PC-3 (cell line): ENCODE results near the gene TMEM187. TPM values are rescaled to one million over a fixed set of nuclear protein-coding genes. Genes with fewer than 3 reads are reported as not detected.

Experiments
- ATAC-seq: fragments of 200-7000 bp; cut with Tn5 transposase; 2 replicates; pipeline ENCODE4 v1.9.1; 2020; ENCODE audit warnings: mild to moderate bottlenecking, moderate library complexity
- BruUV-seq: library from RNA; stranded (reverse); fragments of 400-500 nt; replicated peaks from 2 replicates; lab custom pipeline; 2021; lab: Mats Ljungman, UMichigan
- CTCF ChIA-PET: fragments of 300-600 bp; sonication (Branson Sonifier 250); formaldehyde crosslinking; loops from one replicate; lab custom pipeline; 2022; ENCODE audit warnings: antibody characterized with exemption; lab: Charles Lee
- POLR2A ChIA-PET: fragments of 300-600 bp; sonication (Branson Sonifier 250); formaldehyde crosslinking; loops from one replicate; lab custom pipeline; 2022; ENCODE audit warnings: antibody characterized with exemption; ENCODE audit not compliant: unreplicated experiment; lab: Charles Lee
- DNase-seq: peaks from one replicate; pipeline ENCODE4 v3.0.0-alpha.2; 2015
- H2AFZ ChIP-seq: fragments of 300-600 bp; sonication (generic); 2 replicates; pipeline ENCODE4 v1.6.0; 2016; ENCODE audit warnings: antibody characterized with exemption, low read length
- H3F3A ChIP-seq: fragments of 300-600 bp; sonication (generic); one replicate; pipeline ENCODE4 v1.6.0; 2017; ENCODE audit warnings: antibody characterized with exemption, low read length, control low read depth, mild to moderate bottlenecking; ENCODE audit not compliant: unreplicated experiment
- H3K27ac ChIP-seq: fragments of 300-600 bp; sonication (generic); 2 replicates; pipeline ENCODE4 v1.5.1; 2016; ENCODE audit warnings: mild to moderate bottlenecking, low read length
- H3K27me3 ChIP-seq: fragments of 300-600 bp; sonication (generic); 2 replicates; pipeline ENCODE4 v1.6.1; 2016; ENCODE audit warnings: low read length, mixed read lengths
- H3K36me3 ChIP-seq: fragments of 300-600 bp; sonication (generic); 2 replicates; pipeline ENCODE4 v1.6.1; 2016; ENCODE audit warnings: low read depth, mixed run types, low read length, mixed read lengths
- H3K4me1 ChIP-seq: fragments of 300-600 bp; sonication (generic); 2 replicates; pipeline ENCODE4 v1.5.1; 2016; ENCODE audit warnings: low read length; ENCODE audit not compliant: insufficient read depth
- H3K4me2 ChIP-seq: fragments of 300-600 bp; sonication (generic); 2 replicates; pipeline ENCODE4 v1.6.0; 2016; ENCODE audit warnings: low read length
- H3K4me3 ChIP-seq: fragments of 300-600 bp; sonication (generic); 2 replicates; pipeline ENCODE4 v1.5.1; 2016; ENCODE audit warnings: mild to moderate bottlenecking, low read length, mixed read lengths
- H3K79me2 ChIP-seq: fragments of 300-600 bp; sonication (generic); 2 replicates; pipeline ENCODE4 v1.6.1; 2017; ENCODE audit warnings: low read length, mixed read lengths
- H3K9ac ChIP-seq: fragments of 300-600 bp; sonication (generic); 2 replicates; pipeline ENCODE4 v1.6.0; 2016; ENCODE audit warnings: mild to moderate bottlenecking, low read length
- H3K9me2 ChIP-seq: fragments of 300-600 bp; sonication (generic); replicated peaks from 2 replicates; pipeline ENCODE4 v1.6.1; 2016; ENCODE audit warnings: mixed run types, low read length, mixed read lengths
- H3K9me3 ChIP-seq: fragments of 300-600 bp; sonication (generic); 2 replicates; pipeline ENCODE4 v1.6.1; 2016; ENCODE audit warnings: low read length, mixed read lengths
- H4K20me1 ChIP-seq: fragments of 300-600 bp; sonication (generic); 2 replicates; pipeline ENCODE4 v1.6.1; 2016; ENCODE audit warnings: low read length, mixed read lengths
- CTCF ChIP-seq: fragments of 300-600 bp; sonication (generic); conservative IDR thresholded peaks from 2 replicates; pipeline ENCODE4 v1.5.1; 2017; ENCODE audit warnings: antibody characterized with exemption, low read depth, mild to moderate bottlenecking, low read length
- EZH2 ChIP-seq: fragments of 300-600 bp; sonication (generic); IDR thresholded peaks from one replicate; pipeline ENCODE4 v1.6.1; 2017; ENCODE audit warnings: antibody characterized with exemption, mild to moderate bottlenecking, low read length; ENCODE audit not compliant: unreplicated experiment
- EZH2phosphoT487 ChIP-seq: fragments of 300-600 bp; sonication (generic); IDR thresholded peaks from 2 replicates; pipeline ENCODE4 v1.6.1; 2018; ENCODE audit warnings: mild to moderate bottlenecking, antibody characterized with exemption, low read length, borderline replicate concordance
- intact Hi-C: fragments of 100-400 bp; cut with micrococcal nuclease; formaldehyde crosslinking; loops from 2 replicates; pipeline ENCODE4 v1.9.0; 2023
- total RNA-seq: library from RNA; depleted of rRNA; stranded (reverse); fragments of >200 nt; gene quantifications from 2 replicates; pipeline ENCODE4 v1.2.3, GENCODE V29; 2014

The TMEM187 gene
- total RNA-seq, 1 experiment from 2014 or later: 10.6 TPM

DNA sequence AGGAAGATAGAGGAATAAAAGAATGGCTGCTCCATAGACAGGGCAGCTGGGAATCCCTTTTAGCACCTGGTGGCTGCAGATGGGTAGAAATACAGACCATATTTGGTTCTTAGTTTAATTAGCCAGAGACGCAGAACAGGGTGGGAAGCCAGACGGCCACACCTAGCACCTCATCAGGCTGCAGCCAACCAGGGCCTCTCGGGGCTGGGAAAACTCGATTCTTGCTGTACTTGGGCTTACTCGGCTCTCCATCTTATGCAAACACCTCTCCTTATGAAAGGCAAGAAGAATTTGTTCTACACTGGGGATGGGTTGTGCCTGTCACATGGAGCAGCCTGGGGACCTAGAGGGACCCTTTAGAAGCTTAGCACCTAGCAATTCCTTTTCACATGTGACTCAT, 27.5 kb downstream of the TMEM187 start:
- DNase-seq: peak; percentile 5
- Histone ChIP-seq H3F3A (no peaks in the 10 kb centered on the region), H3K79me2 (no peaks in the 10 kb centered on the region), H3K4me3 (peak overlapping the region; percentile 37; the same call in 1 of the 2 replicates), H2AFZ (0 out of 2 replicates have a peak overlapping the region, but pooled peaks have one; percentile 5), H3K36me3 (no peaks in the 10 kb centered on the region), H3K4me2 (peak overlapping the region; percentile 76), H3K4me1 (peaks cover 6% of the 10 kb centered on the region; the same call in 1 of the 2 replicates), H3K27ac (no peak overlapping the region), H4K20me1 (no peaks in the 10 kb centered on the region), H3K9me2 (no peaks in the 10 kb centered on the region), H3K9me3 (no peaks in the 10 kb centered on the region), H3K27me3 (no peaks in the 10 kb centered on the region), H3K9ac (no peak overlapping the region)
- ChIA-PET CTCF (no interaction called here), POLR2A (no interaction called here)
- intact Hi-C loops: no loop called here
- TF ChIP-seq EZH2 (no peak), CTCF (no peak), EZH2phosphoT487 (no peak)
- ATAC-seq: peak; percentile 56
- BruUV-seq: no TSS peak

DNA sequence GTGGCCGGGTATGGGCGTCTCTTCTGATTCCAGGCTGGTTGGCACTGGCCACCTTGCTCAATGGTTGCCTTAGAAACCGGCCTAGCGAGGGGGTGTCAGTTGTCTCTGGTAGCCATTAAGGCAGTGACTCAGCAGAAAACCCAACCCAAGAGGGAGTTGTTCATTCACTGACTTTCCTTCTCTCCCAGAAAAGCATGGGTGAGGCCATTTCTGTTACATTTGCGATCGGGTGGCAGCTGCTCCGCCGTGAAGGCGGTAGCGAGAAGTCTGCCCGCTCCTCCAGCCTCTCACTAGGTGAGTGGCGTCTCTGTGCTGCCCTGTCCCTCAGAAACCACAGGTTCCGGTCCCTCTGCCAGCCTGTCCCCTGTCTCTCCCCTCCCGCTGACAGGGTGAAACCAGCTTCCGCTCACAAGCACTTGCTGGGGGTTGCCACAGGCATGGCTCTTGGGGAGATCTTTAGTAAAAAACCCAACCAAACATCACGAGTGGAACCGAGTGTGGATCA, 29.7 kb downstream of the TMEM187 start:
- Histone ChIP-seq H3K36me3 (no peaks in the 10 kb centered on the region), H4K20me1 (no peaks in the 10 kb centered on the region), H3K79me2 (no peaks in the 10 kb centered on the region), H3K27me3 (no peaks in the 10 kb centered on the region), H2AFZ (no peak overlapping the region), H3K9ac (no peak overlapping the region; the same call in 1 of the 2 replicates), H3K27ac (peak overlapping the region; percentile 37; the same call in 1 of the 2 replicates), H3K4me2 (no peak overlapping the region), H3K9me2 (no peaks in the 10 kb centered on the region), H3F3A (no peaks in the 10 kb centered on the region), H3K4me1 (peaks cover 6% of the 10 kb centered on the region; the same call in 1 of the 2 replicates), H3K4me3 (no peak overlapping the region), H3K9me3 (no peaks in the 10 kb centered on the region)
- peak; percentile 9 for DNase-seq
- CTCF ChIA-PET: no interaction called here
- POLR2A ChIA-PET: no interaction called here
- TF ChIP-seq EZH2: no peak
- TF ChIP-seq EZH2phosphoT487: no peak
- TF ChIP-seq CTCF: no peak
- no peak for ATAC-seq
- BruUV-seq: no TSS peak
- intact Hi-C loops: no loop called here

GRCh38 chrX:154004315-154004714, 31.8 kb downstream of the TMEM187 start:
- Histone ChIP-seq H3K9me2 (no peaks in the 10 kb centered on the region), H3K9me3 (no peaks in the 10 kb centered on the region), H3F3A (no peaks in the 10 kb centered on the region), H4K20me1 (no peaks in the 10 kb centered on the region), H3K4me3 (no peak overlapping the region), H3K27ac (no peak overlapping the region), H3K27me3 (no peaks in the 10 kb centered on the region), H2AFZ (no peak overlapping the region), H3K4me2 (no peak overlapping the region), H3K36me3 (no peaks in the 10 kb centered on the region; the same call in 1 of the 2 replicates), H3K79me2 (no peaks in the 10 kb centered on the region), H3K9ac (no peak overlapping the region), H3K4me1 (peaks cover 6% of the 10 kb centered on the region; the same call in 1 of the 2 replicates)
- BruUV-seq: no TSS peak
- ChIA-PET POLR2A (no interaction called here), CTCF (no interaction called here)
- no peak for TF ChIP-seq EZH2phosphoT487
- no peak for TF ChIP-seq EZH2
- no peak for TF ChIP-seq CTCF
- intact Hi-C loops: no loop called here
- DNase-seq: no peak
- no peak for ATAC-seq
